HG03469 (cell line): Measurements from ENCODE around the gene ZFAND5.

ENCODE experiments used
- ATAC-seq: cut with Tn5 transposase; IDR thresholded peaks from one replicate; pipeline ENCODE4 v1.9.1; 2021; ENCODE audit warnings: mild to moderate bottlenecking, moderate library complexity, moderate number of reproducible peaks; ENCODE audit not compliant: unreplicated experiment

ZFAND5 gene

GRCh38 chr9:72332351-72332750 is 32.7 kb downstream of the ZFAND5 start:
- no peak for ATAC-seq

GRCh38 chr9:72327631-72328030 is 37.4 kb downstream of the ZFAND5 start:
- ATAC-seq, result peak; percentile 67

DNA sequence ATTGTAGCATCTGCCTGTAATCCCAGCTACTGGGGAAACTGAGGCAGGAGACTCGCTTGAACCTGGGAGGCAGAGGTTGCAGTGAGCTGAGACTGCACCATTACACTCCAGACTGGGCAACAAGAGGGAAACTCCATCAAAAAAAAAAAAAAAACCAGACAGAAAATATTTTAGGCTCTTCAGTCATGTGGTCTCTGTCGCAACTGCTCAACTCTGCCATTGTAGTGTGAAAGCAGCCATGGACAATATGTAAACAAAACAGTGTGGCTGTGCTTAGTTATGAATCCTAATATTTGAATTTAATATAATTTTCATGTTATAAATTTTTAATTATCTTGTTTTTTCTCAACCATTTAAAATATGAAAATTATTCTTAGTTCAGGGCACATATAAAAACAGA is 38.4 kb downstream of the ZFAND5 start:
- ATAC-seq, result no peak

GRCh38 chr9:72324974-72325373 is 40.0 kb downstream of the ZFAND5 start:
- no peak for ATAC-seq

DNA sequence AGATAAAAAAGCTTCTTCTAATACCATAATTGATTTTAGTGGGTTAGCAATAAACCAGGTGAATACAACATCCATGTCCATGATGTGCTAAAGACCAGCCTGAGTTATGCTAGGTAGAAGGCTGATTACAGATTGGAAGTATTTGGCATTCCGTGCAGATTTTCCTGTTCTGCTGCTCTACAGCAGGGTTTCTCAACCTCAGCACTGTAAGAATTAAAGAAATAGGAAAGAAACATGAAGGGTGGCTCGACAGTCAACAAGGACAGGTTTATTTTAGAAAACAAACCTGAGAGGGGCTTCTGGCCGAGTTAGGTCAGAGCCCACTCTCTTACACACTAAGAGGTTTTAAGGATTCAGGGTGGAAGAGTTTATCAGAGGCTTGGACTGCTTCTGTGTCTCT is 42.3 kb downstream of the ZFAND5 start:
- ATAC-seq, result no peak

DNA sequence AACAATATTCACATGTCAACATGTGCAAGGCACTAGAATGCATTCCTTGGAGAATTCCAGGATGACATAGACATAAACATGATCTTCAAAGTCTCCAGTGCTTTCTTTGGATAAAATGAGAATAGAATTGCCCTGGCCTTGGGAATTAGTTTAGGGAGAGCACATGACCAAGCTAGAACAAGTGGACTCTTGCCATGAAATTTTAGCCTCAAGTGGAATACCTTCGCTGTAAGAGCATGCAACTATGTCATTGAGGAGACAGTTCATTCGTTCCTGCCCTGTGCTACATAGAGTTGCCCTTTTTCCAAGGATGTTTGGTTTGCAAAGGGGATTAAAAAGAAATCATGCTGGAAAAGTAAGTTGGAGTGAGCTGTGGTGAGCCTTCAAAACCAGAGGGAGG is 42.7 kb downstream of the ZFAND5 start:
- no peak for ATAC-seq

DNA sequence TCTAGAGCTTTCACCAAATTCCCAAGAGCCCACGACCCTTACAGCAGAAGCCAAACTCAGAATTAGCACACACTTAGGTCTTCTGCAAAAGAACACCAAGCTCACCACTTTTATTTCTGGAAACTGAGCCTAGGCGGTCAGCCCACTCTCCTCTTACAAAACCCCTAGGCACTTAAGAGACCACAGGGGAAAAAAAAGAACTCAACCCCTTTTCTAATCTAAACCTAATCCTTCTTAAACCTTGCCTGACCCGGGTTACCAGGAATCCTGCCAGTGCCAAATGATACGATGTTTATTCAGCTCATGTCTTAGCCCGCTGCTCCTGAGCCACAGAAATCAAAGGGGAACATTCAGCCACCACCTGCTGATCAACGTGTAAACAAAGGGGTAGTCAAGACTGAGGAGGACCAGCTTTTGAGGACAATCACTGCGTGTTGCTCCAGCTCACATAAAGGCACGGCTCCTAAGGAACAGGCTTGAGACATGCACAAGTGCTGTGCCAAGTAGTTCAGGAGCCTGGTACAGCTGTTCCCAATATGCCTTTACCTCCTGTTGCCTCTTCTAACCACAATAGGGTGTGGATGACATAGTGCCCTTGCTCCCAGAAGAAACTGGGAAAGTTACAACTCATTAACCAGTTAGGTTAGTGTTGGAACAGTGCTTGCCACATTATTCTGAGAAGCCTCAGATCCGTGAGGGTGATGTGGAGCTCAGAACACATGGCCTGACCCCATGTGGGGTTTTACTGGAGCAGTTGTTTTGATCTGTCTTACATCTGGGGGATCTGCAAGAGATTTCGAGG is 49.3 kb downstream of the ZFAND5 start:
- no peak for ATAC-seq

GRCh38 chr9:72315089-72315509 is 49.9 kb downstream of the ZFAND5 start:
- no peak for ATAC-seq

- ATAC-seq, result no peak
Observed at GRCh38 chr9:72313507-72313906, 51.5 kb downstream of the ZFAND5 start.

DNA sequence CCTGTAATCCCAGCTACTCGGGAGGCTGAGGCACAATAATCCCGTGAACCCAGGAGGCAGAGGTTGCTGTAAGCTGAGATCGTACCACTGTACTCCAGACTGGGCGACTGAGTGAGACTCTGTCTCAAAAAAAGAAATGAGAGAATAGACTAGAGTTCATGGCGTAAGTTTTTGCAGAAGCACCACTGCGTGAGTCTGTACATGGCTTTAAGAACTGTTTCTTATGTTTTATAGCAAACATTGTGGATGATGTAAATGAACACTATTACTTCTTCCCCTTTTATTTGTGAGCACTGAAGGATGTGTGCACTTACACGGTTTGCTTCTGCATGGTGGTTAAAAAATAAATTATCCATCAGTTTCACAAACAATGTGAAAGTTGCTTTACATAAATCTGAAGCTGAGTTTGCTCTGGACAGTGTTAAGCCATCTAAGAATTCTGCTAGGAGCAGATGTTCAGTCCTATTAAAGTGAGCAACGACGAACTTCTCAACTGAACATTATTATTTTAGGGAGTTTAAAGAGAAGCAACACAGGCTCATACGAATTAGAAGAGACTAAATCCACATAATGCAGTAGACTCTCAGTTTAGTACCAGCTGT is 52.5 kb downstream of the ZFAND5 start:
- no peak for ATAC-seq

- no peak for ATAC-seq
Observed at GRCh38 chr9:72309364-72310133, 55.5 kb downstream of the ZFAND5 start.

DNA sequence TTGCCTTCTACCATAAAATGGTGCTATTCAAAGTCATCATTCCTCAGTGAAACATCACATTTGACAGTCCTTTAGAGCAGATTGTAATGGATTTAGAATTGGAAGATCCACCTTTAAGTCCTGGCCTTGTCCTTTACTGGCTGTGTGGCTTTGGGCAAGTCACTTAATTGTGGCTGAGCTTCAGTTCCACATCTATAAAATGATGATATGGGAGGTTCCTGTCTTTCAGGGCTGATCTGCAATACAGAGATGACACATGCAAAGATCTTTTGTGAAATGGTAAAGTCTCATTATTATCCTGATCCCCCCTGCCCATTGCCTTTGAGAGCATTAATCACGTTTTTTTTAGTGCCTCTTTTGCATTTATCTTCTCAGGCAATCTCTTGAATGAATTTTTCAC is 58.2 kb downstream of the ZFAND5 start:
- no peak for ATAC-seq

- ATAC-seq, result no peak
Observed at GRCh38 chr9:72305707-72306106, 59.3 kb downstream of the ZFAND5 start.

DNA sequence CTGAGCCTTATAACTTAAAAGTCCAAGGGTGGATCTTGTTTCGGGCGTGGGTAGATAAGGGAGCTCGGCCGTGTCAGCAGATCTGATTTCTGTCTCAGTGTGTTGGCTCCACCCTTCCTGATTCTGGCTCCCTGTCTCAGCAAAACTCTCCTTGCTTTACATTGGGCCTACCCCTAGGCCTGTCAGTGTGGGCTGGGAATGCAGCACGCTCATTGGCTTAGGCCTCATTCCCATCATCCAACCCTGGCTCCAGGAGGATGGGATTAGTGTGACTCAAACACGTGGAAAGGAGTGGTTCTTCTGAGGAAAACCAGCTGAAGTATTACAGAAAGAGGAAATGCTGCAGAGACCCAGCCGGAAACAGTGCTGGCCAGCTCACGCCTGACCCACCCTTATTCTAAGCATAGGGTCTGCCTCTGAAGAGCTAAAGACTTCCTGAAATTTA is 59.9 kb downstream of the ZFAND5 start:
- ATAC-seq, result peak; percentile 62

DNA sequence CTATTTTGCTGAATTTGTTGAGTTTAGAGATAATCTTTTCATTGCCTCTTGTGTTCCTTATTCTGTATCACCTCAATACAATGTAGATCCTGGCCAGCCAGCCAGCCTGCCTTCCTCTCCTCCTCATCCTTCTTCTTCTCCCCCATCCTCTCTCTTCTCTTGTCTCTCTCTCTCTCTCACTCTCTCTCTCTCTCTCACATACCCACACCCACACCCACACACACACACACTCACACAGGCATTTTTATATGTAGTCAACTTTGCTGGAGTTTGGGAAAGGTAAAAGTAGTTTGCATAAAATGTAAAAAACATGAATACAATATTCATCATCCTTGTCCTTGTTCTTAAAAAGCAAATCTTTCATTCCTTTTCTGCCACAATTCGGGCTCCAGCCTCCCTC is 60.5 kb downstream of the ZFAND5 start:
- no peak for ATAC-seq
